ENCODE results near the gene SCYGR3. TPM values are rescaled to one million over a fixed set of nuclear protein-coding genes. Genes with fewer than 3 reads are reported as not detected.

Gene SCYGR3
- total and polyA plus RNA-seq, 2 donors (not counting 3 experiments of a cell fraction or from before 2014, with no cell fraction given), result not detected

Other genes with a start within 250 kb of the SCYGR3 start
- gene TM4SF20, start 235.5 kb downstream of the SCYGR3 start, total RNA-seq, result not detected in 2 replicates
- gene TM4SF20, start 235.5 kb downstream of the SCYGR3 start, polyA plus RNA-seq, result not detected in 2 replicates
- gene SCYGR1, start 226.9 kb downstream of the SCYGR3 start, total RNA-seq, result not detected in 2 replicates
- gene SCYGR1, start 226.9 kb downstream of the SCYGR3 start, polyA plus RNA-seq, result not detected in 2 replicates
- gene AGFG1, start 142.7 kb downstream of the SCYGR3 start, total RNA-seq, result 69.2 and 87.9 TPM in 2 replicates
- gene AGFG1, start 142.7 kb downstream of the SCYGR3 start, polyA plus RNA-seq, result 106 and 118 TPM in 2 replicates
- gene SCYGR2, start 15.9 kb downstream of the SCYGR3 start, total RNA-seq, result not detected in 2 replicates
- not detected in 2 replicates for gene SCYGR2, start 15.9 kb downstream of the SCYGR3 start, polyA plus RNA-seq
- gene SCYGR4, start 2.7 kb upstream of the SCYGR3 start, total RNA-seq, result not detected in 2 replicates
- gene SCYGR4, start 2.7 kb upstream of the SCYGR3 start, polyA plus RNA-seq, result not detected in 2 replicates
- not detected in 2 replicates for gene SCYGR5, start 52.0 kb upstream of the SCYGR3 start, total RNA-seq
- not detected in 2 replicates for gene SCYGR5, start 52.0 kb upstream of the SCYGR3 start, polyA plus RNA-seq
- not detected in 2 replicates for gene SLC19A3, start 103.2 kb upstream of the SCYGR3 start, total RNA-seq
- 0.01 and 0.13 TPM in 2 replicates for gene SLC19A3, start 103.2 kb upstream of the SCYGR3 start, polyA plus RNA-seq
- gene SCYGR6, start 109.9 kb upstream of the SCYGR3 start, total RNA-seq, result not detected in 2 replicates
- gene SCYGR6, start 109.9 kb upstream of the SCYGR3 start, polyA plus RNA-seq, result not detected in 2 replicates
- not detected in 2 replicates for gene SCYGR7, start 113.5 kb upstream of the SCYGR3 start, total RNA-seq
- gene SCYGR7, start 113.5 kb upstream of the SCYGR3 start, polyA plus RNA-seq, result not detected in 2 replicates
- gene SCYGR8, start 131.1 kb upstream of the SCYGR3 start, total RNA-seq, result not detected in 2 replicates
- not detected in 2 replicates for gene SCYGR8, start 131.1 kb upstream of the SCYGR3 start, polyA plus RNA-seq
- gene CCL20, start 199.0 kb upstream of the SCYGR3 start, total RNA-seq, result 0.53 TPM in 1 of 2 replicates, not detected in the other
- gene CCL20, start 199.0 kb upstream of the SCYGR3 start, polyA plus RNA-seq, result 0.16 and 0.32 TPM in 2 replicates

Data from endothelial cell of umbilical vein (primary cell).